GM19438 (cell line): ENCODE measurements around the gene ATG2B.

Experiments used
- ATAC-seq: cut with Tn5 transposase; IDR thresholded peaks from one replicate; pipeline ENCODE4 v1.9.1; 2021; ENCODE audit warnings: low read depth; ENCODE audit not compliant: unreplicated experiment

ATG2B gene, protein sequence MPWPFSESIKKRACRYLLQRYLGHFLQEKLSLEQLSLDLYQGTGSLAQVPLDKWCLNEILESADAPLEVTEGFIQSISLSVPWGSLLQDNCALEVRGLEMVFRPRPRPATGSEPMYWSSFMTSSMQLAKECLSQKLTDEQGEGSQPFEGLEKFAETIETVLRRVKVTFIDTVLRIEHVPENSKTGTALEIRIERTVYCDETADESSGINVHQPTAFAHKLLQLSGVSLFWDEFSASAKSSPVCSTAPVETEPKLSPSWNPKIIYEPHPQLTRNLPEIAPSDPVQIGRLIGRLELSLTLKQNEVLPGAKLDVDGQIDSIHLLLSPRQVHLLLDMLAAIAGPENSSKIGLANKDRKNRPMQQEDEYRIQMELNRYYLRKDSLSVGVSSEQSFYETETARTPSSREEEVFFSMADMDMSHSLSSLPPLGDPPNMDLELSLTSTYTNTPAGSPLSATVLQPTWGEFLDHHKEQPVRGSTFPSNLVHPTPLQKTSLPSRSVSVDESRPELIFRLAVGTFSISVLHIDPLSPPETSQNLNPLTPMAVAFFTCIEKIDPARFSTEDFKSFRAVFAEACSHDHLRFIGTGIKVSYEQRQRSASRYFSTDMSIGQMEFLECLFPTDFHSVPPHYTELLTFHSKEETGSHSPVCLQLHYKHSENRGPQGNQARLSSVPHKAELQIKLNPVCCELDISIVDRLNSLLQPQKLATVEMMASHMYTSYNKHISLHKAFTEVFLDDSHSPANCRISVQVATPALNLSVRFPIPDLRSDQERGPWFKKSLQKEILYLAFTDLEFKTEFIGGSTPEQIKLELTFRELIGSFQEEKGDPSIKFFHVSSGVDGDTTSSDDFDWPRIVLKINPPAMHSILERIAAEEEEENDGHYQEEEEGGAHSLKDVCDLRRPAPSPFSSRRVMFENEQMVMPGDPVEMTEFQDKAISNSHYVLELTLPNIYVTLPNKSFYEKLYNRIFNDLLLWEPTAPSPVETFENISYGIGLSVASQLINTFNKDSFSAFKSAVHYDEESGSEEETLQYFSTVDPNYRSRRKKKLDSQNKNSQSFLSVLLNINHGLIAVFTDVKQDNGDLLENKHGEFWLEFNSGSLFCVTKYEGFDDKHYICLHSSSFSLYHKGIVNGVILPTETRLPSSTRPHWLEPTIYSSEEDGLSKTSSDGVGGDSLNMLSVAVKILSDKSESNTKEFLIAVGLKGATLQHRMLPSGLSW (N-terminal part only)

DNA sequence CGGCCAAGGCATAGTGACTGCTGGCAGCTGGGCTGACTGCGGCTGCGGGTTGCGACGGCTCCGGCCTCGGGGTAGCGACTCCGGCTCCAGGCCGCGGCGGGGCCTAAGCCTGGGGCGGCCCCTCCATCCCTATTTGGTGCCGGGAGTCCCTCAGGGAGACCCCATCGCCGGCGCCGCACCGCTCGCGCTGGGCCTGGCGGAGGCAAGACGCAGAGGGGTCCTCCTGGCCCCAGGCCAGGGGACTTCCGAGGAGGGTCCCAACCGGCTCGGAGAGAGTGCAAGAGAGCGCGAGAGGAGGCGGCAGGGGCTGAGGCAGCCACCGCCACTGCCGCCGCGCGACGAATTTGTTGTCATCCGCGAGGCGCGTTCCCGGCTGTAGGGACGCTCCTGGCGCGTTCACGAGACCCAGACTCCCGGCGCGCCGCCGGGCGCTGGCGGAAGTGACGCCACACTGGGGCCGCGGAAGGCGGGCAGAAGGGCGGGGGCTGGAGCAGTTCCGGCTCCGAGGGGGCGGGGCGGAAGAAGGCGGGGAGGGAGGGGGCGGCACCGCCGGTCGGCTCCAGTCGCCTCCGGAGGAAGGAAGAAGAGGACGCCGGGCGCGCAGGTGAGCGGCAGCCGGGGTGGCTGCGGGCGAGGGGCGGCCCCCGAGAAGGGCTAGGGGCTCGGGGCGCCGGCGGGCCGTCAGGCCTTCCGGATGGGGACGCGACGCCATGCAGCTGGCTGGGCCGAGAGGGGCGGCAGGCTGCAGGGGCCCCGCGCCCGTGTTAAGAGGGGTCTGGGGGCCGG, at the start of gene ATG2B, which contains the start of gene GSKIP:
ATG2B (minus strand) TSS at position 377 of the 786 bp plus-strand sequence; CDS start at position 12, 365 bp downstream.
GSKIP (plus strand) TSS at position 562 of the 786 bp plus-strand sequence. CDS start 18,722 bp downstream, outside the sequence.
- peak; percentile 60 for ATAC-seq

DNA sequence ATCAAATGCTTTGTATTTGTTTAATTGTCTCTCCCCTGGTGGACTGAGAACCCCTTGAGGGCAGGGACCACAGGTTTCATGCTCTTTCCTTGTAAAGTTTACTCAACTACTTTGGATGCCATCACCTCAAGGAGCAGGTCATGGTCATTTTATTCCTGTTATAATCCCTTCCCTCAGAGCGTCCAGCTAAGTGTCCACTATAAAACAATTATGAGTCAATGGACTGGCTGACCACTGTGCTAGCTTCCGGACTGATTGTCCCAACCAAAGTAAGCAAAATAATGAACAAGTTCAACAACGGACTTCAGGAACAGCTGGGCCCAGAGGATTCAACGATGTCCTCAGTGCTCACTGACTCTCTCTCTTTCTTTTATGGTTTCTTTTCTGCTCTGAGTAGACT, 47.0 kb upstream of the ATG2B start:
- ATAC-seq = no peak

DNA sequence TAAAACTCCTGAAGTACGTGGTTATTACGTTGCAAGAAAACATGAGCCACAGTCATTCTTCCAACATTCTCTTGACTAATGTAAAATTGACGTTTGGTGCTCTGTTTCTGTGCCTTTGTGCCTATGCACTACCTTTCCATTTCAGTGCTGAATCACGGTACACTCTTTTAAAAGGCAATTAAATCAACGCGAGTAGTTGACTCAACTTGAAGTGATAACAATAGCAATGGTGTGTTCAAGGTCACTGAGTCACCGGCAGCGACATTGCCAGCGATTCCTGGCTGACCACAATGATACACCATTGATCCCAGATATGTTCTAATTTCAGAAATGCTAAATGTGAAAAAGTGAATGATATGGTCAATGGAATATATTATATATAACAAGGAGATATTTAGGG, 46.6 kb upstream of the ATG2B start:
- no peak for ATAC-seq

DNA sequence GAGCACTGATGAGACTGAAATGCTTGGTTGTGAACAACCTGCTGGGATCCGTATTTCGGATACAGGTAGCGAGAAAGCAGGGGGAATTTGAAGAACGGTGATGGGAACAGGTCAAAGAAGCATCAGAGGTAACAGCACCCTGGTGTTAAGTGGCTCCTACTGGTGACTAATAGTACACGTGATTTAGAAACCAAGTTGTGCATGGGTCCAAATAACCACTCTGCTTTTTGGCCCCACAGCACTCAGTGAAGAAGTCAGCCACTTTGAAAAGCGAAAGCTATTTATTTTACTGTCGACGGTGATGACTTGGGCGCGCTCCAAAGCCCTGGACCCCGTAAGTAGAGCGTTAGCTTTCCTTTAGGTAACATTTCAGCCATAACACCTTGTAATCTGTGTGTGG, 45.5 kb upstream of the ATG2B start:
- no peak for ATAC-seq

DNA sequence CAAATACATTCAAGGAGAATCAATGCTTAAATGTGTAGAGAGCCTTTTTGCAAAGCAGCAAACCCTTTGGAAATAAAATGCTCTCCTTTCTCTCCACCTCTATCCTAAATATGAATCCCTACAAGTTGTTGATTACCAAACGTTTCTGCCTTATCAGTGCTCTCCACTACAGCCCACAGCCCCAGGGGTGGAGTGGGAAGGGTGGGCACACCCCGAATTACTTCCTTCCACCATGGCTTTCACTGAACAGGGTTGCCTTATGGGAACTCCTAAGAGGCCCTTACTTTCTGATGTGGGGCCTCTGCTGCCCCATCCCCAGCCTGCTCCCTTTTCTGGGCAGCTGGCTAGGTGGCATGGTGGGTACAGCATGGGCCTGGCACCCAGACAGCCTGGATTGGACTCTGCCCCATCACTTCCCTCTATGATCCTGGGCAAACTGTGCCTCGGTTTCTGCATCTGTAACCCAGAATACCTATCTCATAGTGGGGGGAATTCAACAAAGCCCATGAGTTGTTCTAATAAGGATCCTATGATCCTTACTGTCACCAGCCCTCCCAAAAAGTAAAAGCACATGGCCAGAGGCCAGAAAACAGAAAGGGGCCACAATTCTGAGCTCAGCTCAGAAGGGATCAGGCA, 44.9 kb upstream of the ATG2B start:
- ATAC-seq = no peak

DNA sequence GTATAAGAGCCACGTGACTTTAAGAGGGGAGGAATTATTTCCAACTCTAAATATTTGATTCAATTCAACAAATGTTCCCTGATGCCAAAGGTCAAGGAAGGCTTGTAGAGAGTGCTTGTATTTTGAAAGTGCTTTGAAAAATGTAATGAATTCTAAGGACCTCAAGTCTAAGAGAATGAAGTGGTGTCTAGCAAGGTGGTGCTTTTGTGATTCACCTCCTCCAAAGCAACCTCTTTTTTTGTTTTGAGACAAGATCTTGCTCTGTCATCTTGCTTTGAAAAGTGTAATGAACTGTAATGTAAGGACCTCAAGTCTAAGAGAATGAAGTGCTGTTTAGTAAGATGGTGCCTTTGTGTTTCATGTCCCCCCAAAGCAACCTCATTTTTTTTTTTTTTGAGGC, 42.5 kb upstream of the ATG2B start:
- ATAC-seq = no peak

DNA sequence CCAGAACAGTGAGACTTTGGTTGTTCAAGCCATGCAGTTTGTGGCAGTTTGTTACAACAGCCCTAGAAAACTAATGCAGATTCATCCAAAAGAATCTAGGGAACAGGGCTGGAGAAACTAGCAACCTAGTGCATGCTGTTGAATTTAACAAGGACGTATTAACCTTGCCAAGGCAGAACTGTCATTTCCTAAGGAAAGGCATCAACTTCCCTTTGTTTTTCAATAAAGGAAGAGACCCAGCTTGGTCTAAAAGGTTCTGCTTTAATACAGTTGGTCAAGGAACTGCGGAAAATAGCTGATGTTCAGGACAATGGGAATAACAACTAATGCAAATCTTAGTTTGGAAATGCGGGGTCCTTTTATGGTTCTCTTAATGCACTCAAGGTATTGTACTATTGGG, 40.3 kb upstream of the ATG2B start:
- no peak for ATAC-seq

DNA sequence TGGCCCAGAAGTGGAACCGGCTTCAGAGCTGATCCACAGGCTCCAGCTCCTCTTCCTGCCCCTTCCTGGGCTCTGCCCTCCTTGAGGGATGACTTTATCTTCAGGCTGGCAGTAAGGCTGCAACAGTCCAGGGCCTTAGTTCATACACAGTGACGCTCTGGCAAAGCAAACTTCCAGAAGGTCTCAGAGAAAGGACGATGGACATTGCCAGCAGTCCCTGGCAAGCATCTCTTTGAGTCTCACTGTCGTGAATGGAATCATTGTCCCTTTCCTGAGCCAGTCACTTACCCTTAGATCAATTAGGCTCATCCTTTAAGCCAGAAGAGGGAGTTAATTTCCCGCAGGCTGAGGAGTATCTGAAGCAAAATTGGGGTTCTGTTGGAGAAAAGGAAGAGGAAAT, 37.4 kb upstream of the ATG2B start:
- ATAC-seq = no peak

DNA sequence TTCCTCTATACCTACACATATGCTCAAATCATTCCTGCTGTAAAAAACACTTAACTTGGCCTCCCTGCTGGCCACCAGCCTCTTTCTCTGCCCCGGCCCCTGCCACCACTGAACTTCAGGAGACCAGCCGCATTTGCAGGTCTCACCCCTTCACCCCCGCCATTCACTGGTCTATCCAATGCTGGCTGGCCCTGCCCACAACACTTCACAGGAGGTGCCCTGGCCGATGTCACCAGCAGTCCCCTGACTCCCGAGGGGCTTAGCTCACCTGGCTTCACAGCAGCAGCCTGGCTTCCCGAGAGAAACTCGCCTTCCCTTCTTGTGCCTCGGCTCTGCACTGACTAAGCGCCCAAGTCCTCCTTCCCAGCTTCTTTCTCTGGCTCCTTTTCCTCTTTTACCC, 36.3 kb upstream of the ATG2B start:
- ATAC-seq = no peak

DNA sequence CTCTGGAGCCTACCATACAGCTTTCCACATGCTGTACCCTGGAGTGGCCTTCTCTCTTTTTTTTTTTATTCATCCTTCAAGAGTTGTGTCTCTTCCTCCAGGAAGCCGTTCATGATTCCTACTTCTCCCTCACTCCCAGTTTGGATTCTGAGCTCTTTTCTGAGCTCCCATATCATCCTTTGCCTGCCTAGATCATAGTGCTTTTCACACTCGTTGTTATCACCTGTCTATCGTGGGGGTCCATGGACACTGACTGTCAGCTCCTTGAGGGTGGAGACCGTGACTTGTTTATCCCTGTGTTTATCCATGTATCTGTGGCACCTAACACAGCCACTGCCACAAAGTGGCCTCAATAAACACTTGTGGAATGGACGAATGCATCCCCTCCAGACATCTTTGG, 35.8 kb upstream of the ATG2B start:
- ATAC-seq = no peak

DNA sequence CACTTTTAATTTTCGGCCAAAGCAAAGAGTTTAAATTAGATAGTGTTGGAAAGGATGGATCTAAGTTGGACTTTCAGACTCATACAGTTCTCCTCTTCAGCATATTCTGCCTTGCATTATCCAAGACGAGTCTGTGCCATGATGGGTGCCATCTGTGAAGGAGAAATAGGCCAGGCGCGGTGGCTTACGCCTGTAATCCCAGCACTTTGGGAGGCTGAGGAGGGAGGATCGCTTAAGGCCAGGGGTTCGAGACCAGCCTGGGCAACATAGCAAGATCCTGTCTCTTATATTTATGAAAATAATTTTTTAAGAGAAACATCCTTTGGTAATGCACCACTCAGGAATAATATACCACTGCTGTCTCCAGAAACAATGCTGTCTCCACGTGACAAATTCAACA, 35.3 kb upstream of the ATG2B start:
- no peak for ATAC-seq

DNA sequence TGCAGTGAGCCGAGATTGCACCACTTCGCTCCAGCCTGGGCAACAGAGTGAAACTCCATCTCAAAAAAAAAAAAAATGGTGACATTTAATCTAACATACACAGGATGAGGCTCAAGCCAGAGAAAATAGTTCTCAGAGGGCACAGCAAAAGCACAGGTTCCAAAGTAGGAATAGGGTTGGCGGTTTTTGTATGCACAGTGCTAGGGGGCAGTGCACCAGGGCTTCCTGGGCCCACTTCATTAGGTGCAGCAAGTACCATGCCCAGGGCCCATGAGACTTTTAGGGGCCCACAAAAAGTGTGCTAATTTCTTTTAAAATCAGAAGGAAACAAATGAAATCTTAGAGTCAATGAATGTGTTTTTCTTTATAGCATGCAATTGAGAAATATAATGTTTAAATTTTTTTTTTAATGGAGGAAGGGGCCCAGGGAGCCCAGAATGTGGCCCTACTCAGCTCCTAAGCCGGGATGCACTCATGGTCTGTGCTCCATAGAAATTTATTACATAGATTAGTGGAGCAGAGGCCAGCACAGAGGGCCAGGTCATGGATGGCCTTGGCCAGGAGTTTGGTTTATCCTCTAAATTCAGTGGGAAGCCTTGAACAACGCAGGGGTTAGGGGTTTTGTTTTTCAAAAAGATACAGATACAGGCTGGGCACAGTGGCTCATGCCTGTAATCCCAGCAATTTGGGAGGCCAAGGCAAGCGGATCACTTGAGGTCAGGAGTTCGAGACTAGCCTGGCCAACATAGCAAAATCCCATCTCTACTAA, 31.1 kb upstream of the ATG2B start:
- no peak for ATAC-seq

DNA sequence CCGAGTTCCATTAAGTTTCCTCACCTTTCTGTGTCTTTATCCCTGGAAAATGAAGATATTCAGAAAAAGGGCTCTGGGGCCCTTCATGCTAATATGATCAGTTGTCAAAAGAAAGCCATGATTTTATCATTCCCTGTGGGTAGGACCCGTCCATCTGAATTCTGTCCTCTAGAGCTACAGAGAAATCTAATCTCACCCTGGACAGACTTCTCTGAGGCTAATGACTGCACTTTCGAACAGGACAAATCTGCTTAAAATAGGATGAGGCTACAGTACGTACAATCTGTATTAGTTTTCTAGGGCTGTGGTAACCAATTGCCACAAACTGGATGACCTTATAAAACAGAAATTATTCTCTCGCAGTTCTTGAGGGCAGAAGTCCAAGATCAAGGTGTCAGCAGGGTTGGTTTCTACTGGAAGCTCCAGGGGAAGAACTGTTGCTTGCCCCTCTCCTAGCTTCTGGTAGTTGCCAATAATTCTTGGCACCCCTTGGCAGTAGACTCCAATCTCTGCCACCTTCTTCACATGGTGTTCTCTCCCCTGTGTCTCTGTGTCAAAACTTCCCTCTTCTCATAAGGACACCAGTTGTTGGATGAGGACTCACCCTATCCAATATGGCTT, 30.0 kb upstream of the ATG2B start:
- no peak for ATAC-seq

DNA sequence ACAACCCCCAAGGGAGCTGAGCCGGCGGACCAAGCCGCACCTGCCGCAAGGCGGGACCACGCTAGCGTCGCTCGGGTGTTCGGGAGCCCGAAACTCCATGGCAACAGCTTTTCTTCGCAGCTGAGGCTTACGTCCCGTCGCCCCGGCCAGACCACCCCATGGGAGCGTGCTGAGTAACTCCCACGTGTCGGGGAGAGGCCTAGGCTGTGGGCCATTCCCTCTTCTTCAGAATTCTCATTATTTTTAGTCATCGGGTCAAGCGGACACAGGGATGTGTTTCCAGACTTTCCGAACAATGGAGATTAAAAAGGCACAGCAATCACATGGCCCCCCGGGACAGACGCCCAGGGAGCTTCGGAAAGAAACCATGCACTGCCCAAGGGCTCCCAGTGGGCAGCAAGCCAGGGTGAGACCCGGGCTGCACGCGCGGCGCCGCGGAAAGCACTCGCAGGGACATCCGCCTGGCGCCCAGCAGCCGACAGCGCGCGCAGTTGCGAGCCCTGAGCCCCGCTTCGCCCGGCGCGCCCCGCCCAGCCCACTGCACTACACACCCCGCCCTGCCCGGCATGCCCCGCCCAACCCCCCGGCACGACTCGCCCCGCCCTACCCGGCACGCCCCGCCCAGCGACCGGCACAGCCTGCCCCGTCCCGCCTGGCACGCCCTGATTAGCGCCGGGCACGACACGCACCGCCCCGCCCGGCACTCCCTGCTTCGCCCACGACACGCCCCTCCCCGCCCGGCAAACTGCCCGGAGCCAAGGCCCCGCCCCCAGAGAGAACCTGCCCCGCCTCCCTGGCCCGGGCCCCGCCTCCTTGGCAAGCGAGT, 28.4 kb upstream of the ATG2B start:
- peak; percentile 83 for ATAC-seq

DNA sequence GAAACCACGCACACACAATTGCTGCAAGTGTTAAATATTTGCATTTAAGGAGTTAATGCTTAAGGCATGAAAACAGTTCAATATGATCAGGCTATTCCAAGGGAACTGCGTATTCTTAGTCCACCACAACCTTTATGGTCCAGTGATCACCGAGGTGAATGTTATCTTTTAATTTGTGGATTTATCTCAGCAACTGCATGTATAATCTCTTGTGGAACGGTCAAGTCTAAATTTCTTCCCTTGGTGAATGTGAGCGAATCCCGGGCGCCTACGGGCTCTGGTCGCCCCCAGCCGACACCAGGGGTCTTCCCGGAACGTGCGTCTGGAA, 27.8 kb upstream of the ATG2B start:
- no peak for ATAC-seq

DNA sequence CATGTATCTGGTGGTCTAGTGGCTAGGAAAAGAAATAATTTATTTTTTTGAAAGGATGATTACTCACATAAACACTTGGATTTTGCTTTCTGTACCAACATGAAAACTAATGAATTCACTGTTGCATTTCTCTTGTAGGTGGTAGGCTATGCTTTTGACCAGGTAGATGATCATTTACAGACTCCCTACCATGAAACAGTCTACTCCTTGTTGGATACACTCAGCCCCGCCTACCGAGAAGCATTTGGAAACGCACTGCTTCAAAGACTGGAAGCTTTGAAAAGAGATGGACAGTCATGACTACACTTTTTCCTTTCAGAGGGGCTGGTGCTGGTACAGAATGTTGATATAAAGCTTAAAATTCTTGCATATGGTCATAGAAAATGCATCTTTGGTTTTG, 22.2 kb upstream of the ATG2B start:
- no peak for ATAC-seq

DNA sequence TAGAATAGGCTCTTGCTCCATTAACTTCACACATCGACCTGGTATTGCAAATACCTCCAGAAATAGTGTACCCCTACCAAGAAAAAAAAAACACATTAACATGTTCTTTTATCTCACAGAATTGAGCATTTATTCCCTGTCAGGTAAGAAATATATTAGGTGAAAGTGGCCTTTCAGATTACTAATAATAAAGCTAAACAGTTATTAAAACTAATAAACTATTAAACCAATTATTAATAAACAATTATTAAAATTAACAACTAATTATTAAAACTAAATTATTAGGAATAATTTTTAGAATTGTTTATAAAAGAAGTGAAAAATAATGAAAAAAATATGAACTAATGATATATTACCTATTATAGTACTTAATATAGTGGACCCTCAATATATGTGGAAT, 21.6 kb upstream of the ATG2B start:
- ATAC-seq = no peak

DNA sequence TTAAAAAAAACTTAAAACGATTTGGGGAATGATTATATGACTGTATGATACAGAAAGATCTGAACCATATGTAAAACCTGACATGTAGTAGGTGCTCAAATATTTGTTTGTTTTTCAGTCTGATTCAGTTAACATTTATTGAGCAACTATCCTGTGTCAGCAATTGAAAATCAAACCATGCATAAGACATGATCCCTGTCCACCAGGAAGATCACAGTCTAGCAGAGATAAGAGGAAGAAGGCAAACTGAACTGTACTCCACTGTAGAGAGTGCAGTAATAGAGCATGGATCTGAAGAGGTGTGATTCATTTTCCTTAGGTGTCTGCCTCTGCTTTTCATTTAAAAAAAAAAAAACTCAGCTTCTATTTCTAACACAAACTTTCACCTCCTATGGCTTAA, 20.9 kb upstream of the ATG2B start:
- ATAC-seq = no peak
